ENCODE data around the gene ZNF276. TPM values are rescaled to one million over a fixed set of nuclear protein-coding genes. Genes with fewer than 3 reads are reported as not detected.
"Not testable (repeated sequence)": the region's sequence is repeated elsewhere in the genome, so short reads cannot be mapped to it uniquely, and the experiment has no call there.

Gene ZNF276
- polyA plus RNA-seq, 3 donors = 19.0 to 22.6 (median 20.2) TPM

DNA sequence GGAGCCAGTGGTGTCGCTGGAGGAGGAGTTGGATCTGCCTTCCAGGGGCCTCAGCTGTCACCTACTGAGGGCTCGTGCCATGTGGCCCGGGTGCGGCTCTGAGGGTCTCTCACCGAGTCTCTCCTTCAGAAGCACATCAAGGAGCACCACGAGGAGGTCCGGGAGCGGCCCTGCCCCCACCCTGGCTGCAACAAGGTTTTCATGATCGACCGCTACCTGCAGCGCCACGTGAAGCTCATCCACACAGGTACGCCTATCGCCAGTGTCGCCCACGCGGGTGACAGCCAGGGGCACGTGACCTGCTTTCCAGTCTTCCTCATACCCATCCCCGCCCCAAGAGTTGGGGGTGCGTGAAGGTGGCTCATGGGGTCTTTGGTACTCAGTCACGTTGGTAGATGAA, 12.5 kb downstream of the ZNF276 start:
- DNase-seq (ENCODE audit: low read depth in 3 of 3, low spot score in 2 of 3) = no peak

DNA sequence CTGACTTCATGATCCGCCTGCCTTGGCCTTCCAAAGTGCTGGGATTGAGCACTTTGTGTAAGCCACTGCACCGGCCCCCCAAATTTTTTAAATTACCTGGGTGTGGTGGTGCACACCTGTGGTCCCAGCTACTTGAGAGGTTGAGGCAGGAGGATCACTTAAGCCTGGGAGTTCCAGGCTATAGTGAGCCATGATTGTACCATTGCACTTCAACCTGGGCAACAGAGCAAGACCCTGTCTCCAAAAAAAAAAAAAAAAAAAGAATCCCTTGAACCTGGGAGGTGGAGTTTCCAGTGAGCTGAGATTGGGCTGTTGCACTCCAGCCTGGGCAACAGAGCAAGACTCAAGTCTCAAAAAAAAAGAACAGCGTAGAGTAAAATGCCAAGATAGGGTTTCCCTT, 15.2 kb downstream of the ZNF276 start:
- DNase-seq (ENCODE audit: low read depth in 3 of 3, low spot score in 2 of 3) = no peak

DNA sequence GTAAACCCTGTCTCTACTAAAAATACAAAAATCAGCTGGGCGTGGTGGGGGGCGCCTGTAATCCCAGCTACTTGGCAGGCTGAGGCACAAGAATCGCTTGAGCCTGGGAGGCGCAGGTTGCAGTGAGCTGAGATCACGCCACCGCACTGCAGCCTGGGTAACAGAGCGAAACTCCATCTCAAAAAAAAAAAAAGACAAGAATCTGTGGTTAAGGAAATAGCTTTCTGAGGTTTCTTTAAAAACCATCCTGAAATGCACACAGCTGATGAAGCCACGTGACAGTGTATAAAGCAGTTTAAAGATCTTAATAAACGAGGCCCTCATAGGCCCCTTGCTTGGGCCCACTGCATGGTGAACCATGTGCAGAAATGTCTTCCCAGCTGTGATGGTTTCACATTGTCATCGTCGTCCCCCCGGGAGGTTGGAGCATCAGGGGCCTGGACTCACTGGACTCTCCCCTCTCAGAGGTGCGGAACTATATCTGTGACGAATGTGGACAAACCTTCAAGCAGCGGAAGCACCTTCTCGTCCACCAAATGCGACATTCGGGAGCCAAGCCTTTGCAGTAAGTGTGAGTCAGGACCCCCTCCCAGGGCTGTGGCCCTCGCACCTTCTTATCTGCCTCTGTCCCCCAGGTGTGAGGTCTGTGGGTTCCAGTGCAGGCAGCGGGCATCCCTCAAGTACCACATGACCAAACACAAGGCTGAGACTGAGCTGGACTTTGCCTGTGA, 16.2 kb downstream of the ZNF276 start:
- DNase-seq (ENCODE audit: low read depth in 3 of 3, low spot score in 2 of 3) = no peak

GRCh38 chr16:89738072-89738377, 16.7 kb downstream of the ZNF276 start:
- DNase-seq (ENCODE audit: low read depth in 3 of 3, low spot score in 2 of 3) = no peak

GRCh38 chr16:89738538-89739317, 17.4 kb downstream of the ZNF276 start:
- no peak for DNase-seq (ENCODE audit: low read depth in 3 of 3, low spot score in 2 of 3)

DNA sequence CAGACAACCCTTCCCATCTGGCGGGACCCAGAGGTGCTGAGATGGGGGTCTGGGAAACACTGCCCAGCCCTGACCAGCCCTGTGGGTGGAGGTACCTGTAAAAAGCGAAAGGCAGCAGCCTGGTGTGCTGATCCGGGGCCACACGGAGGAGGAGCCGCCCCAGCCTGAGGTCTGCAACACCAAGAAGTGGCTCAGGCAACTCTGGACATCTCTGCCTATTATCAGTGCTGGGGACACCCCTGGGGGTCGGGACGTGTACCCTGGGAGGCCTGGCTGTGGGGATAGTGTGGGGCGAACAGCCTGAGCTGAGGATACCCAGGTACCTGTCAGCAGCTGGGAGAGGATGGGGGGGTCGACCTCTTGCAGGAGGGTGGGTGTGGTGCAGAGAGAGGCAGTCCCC, 18.0 kb downstream of the ZNF276 start:
- DNase-seq (ENCODE audit: low read depth in 3 of 3, low spot score in 2 of 3) = no peak

DNA sequence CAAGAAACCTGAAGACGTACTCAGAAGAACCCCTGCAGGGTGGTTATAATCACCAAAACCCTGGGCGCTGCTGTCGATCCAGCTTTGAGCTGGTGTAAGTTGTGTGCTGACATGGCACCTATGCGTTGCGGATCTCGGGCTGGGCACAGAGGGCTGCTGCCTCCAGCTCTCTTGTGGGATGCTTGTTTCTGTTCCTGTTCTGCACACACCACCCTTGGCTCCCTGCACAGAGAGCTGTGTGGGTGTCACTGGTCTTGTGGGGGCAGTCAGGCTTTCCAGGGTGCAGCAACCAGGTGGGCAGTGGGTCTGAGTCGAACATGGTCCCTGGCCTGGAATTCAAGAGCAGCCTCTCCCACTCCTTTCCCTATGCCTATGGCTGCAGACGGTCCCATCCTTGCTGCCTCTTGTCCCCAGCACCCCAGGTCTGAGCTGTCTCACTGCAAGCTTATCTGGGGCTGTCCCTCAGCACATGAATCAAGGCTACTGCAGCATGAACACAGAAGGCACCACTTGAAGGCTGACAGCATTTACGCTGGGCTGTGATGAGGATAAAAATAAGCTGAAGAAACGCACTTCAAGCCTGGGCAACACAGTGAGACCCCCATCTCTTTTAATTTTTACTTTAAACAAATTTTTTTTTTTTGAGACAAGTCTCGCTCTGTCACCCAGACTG, 20.1 kb downstream of the ZNF276 start:
- no peak for DNase-seq (ENCODE audit: low read depth in 3 of 3, low spot score in 2 of 3)

GRCh38 chr16:89742948-89743347, 21.6 kb downstream of the ZNF276 start:
- no peak for DNase-seq (ENCODE audit: low read depth in 3 of 3, low spot score in 2 of 3)

DNA sequence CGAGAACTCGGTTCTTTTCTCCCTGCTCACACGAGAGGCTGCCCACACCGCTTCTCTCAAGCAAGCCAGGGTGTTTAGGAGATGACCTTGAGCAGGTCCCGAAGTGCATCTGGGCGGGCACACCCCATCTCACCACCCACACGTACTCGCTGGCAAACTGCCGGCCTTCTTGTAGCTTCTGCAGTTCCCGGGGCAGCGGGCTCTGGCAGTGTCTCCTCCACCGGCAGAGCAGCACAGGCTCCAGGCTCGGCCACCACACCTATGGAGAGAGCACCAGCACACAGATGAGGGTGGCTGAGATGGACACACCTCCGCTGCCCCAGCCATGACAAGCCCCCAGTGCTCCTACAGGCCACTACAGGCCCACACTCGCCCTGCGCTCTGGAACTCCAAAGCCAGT, 23.5 kb downstream of the ZNF276 start:
- no peak for DNase-seq (ENCODE audit: low read depth in 3 of 3, low spot score in 2 of 3)

DNA sequence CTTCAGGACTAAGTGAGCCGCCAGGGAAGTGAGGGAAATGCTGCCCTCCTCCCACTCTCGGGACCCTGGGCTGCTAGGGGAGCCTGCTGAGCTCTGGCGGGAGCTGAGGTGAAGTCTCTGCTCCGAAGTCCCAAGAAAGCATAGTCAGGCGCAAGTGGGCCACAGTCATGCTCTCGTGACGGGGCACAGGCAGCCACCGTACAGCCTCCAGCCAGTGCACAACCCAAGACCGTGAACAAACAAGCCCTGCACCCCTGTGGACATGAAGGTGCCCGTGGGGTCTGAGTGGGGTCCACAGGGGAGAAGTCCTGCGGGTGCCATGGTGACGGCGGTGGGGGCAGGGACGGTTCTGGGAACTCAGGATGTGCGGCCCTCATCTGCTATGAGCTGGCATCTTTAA, 24.7 kb downstream of the ZNF276 start:
- DNase-seq (ENCODE audit: low read depth in 3 of 3, low spot score in 2 of 3) = no peak

GRCh38 chr16:89748076-89748475, 26.7 kb downstream of the ZNF276 start:
- no peak for DNase-seq (ENCODE audit: low read depth in 3 of 3, low spot score in 2 of 3)

DNA sequence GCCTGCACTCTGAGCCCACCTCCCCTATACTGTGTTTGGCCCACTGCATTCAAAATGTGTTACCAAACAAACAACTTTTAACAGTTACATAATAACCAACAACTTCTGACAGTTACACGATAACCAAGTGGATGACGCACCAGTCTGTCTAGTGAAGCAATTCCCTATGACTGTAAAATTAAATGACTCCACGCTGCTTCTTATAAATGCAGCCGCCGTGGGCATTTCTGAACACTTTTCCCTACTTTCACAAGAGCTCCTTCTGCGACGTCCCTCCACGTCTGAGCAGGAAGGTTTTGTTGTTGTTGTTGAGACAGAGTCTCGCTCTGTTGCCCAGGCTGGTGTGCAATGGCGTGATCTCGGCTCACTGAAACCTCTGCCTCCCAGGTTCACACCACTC, 27.6 kb downstream of the ZNF276 start:
- DNase-seq (ENCODE audit: low read depth in 3 of 3, low spot score in 2 of 3) = no peak

GRCh38 chr16:89749637-89750036, 28.3 kb downstream of the ZNF276 start:
- DNase-seq (ENCODE audit: low read depth in 3 of 3, low spot score in 2 of 3) = no peak

- no peak for DNase-seq (ENCODE audit: low read depth in 3 of 3, low spot score in 2 of 3)
Measured at GRCh38 chr16:89759746-89760340, 38.5 kb downstream of the ZNF276 start.

GRCh38 chr16:89761304-89761922, 40.1 kb downstream of the ZNF276 start:
- no peak for DNase-seq (ENCODE audit: low read depth in 3 of 3, low spot score in 2 of 3)

GRCh38 chr16:89764711-89765201, 43.4 kb downstream of the ZNF276 start:
- no peak for DNase-seq (ENCODE audit: low read depth in 3 of 3, low spot score in 2 of 3)

- DNase-seq (ENCODE audit: low read depth in 3 of 3, low spot score in 2 of 3) = no peak
Measured at GRCh38 chr16:89765292-89765830, 44.0 kb downstream of the ZNF276 start.

DNA sequence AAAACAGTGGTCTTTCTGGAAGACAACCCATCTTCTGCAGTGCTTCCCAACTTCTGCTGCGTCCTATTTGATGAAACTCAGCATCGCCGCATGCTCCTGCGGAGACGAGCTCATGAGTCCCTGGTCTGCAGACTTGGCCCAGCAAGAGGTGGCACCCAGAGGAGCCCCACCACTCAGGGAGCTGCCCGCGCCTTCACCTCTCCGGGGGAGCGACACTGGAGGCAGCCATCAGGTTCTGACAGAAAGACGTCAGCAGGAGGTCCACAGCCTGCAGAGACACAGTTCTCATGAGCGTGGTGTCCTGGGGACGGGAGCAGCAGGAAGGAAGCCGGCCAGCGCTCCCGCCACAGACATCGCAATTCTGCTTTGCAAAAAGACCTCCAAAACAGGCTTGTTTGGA, 49.0 kb downstream of the ZNF276 start:
- DNase-seq (ENCODE audit: low read depth in 3 of 3, low spot score in 2 of 3) = no peak

DNA sequence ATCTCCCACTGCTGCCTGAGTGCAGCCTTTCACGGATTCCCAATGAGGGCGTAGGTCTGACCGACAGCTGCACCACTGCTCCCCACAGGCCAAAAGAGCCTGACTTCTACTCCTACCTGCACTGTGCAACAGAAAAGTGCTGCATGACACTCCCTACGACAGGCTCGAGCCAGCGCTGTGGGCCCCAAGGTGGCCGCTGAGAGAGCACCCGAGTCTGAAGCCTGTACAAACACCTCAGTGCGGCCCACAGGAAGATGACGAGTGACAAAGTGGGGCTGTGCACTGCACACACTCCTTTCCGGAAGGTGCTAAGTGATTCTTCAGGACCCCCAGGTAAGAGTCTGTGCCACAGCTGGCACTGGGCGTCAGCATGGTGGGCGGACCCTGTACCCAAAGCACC, 53.9 kb downstream of the ZNF276 start:
- no peak for DNase-seq (ENCODE audit: low read depth in 3 of 3, low spot score in 2 of 3)

- DNase-seq (ENCODE audit: low read depth in 3 of 3, low spot score in 2 of 3) = not testable (repeated sequence)
Measured at GRCh38 chr16:89778211-89778610, 56.9 kb downstream of the ZNF276 start.

Measured in right renal cortex interstitium (tissue), 3 donors.